GM19324 (cell line): ENCODE data around the gene CACYBP.

Source experiments
- ATAC-seq: cut with Tn5 transposase; IDR thresholded peaks from one replicate; pipeline ENCODE4 v1.9.1; 2021; ENCODE audit warnings: mild to moderate bottlenecking, moderate library complexity; ENCODE audit not compliant: unreplicated experiment, low FRiP score

Gene CACYBP

GRCh38 chr1:174999936-175000696 is at the start of gene CACYBP:
Gene CACYBP (plus strand): TSS chr1:174999947. CDS start chr1:175000181, 234 bp downstream.
- ATAC-seq: no peak

GRCh38 chr1:174953285-174954072 is 46.3 kb upstream of the CACYBP start:
- ATAC-seq: peak; percentile 55

GRCh38 chr1:174954073-174954460 is 45.7 kb upstream of the CACYBP start:
- ATAC-seq: peak; percentile 13

- no peak for ATAC-seq
Observed at GRCh38 chr1:174954671-174955669, 44.8 kb upstream of the CACYBP start.

GRCh38 chr1:174956086-174956485 is 43.7 kb upstream of the CACYBP start:
- ATAC-seq: no peak

GRCh38 chr1:174956976-174957375 is 42.8 kb upstream of the CACYBP start:
- no peak for ATAC-seq

- no peak for ATAC-seq
Observed at GRCh38 chr1:174957829-174958228, 41.9 kb upstream of the CACYBP start.

- ATAC-seq: no peak
Observed at GRCh38 chr1:174958396-174958795, 41.4 kb upstream of the CACYBP start.

GRCh38 chr1:174960362-174960761 is 39.4 kb upstream of the CACYBP start:
- ATAC-seq: no peak

GRCh38 chr1:174963529-174964125 is 36.1 kb upstream of the CACYBP start:
- ATAC-seq: no peak

- no peak for ATAC-seq
Observed at GRCh38 chr1:174964261-174964971, 35.3 kb upstream of the CACYBP start.

- no peak for ATAC-seq
Observed at GRCh38 chr1:174964972-174965361, 34.8 kb upstream of the CACYBP start.

GRCh38 chr1:174965362-174966007 is 34.3 kb upstream of the CACYBP start:
- ATAC-seq: no peak

- ATAC-seq: no peak
Observed at GRCh38 chr1:174966008-174966572, 33.7 kb upstream of the CACYBP start.

- ATAC-seq: no peak
Observed at GRCh38 chr1:174967845-174968705, 31.7 kb upstream of the CACYBP start.

- no peak for ATAC-seq
Observed at GRCh38 chr1:174968750-174969244, 30.9 kb upstream of the CACYBP start.

GRCh38 chr1:174969977-174970376 is 29.8 kb upstream of the CACYBP start:
- no peak for ATAC-seq

GRCh38 chr1:174971466-174971865 is 28.3 kb upstream of the CACYBP start:
- no peak for ATAC-seq
